Measurements from ENCODE around the gene RPRD1B. TPM values are rescaled to one million over a fixed set of nuclear protein-coding genes. Genes with fewer than 3 reads are reported as not detected.

The RPRD1B gene
- polyA plus RNA-seq, 3 donors from 2014 or later, result 2.0 to 4.3 (median 2.1) TPM

DNA sequence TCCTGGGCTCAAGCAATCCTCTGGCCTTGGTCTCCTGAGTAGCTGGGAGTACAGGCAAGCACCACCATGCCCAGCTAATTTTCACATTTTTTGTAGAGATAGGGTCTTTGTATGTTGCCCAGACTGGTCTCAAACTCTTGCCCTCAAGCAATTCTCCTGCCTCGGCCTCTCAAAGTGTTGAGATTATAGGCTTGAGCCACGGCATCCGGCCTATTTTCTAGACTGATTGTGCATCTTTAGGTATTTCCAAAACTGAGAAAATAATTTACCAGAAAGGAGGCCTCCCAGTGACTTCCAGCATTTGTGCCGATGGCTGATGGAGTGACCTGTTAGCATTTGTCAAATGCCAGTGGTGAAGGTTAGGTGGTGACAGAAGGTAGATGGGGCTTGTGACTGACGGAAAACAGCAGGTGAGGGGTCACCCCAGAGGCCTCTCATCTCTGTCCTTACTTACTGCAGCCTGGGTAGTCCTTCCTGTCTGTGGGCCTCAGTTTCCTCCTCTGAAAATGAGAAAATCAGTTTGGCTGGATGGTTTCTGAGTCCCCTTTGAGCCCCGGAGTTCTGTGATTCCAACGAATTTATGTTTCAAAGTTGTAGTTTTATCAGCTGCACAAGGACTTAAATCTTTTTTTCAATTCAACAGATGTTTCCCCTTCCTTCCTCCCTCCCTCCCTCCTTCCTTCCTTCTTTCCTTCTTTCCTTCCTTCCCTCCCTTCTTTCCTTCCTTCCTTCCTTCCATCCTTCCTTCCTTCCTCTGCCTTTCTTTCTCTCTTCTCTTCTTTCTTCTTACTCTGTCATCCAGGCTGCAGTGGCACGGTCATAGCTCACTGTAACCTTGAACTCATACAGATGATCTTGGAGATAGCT, 78.1 kb downstream of the RPRD1B start:
- Mint-ChIP-seq H3K4me1 (no peaks in the 10 kb centered on the region), H3K27me3 (ENCODE audit: low read depth in 3 of 3) (peaks cover 0 to 6% (median 0%) of the 10 kb centered on the region in 3 donors), H3K27ac (no peak overlapping the region), H3K4me3 (no peak overlapping the region), H3K9me3 (no peaks in the 10 kb centered on the region), H3K36me3 (no peaks in the 10 kb centered on the region)
- DNase-seq, result no peak

DNA sequence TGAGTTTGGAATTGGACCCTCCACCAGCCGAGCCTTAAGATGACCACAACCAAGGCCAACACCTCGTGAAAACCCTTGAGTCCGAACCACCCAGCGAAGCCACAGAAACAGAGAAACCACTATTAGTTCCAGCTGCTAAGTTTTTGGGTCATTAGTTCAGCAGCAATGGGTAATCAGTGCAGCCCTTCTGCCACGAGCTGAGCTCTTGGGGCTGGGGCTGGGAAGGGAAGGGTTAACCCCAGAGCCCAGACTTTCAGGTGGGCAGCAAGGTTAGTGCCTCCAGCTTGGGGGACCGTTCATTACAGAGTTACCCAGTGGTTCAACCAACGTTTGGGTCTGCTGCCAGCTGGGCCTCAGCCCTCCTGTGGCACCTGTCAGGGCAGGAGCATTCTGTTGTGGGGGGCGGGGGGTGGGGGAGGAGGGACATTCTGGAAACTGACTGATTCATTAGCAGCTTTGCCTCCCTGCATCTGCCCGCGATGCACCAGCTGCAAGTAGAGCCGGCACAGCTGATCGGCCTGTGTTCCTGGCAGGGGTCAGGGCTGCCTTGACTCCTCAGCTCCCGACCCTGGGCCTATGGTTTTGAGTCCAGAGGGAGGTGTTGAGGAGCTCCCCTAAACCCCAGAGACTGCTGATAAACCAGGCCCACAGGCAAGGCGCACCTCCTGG, 78.8 kb downstream of the RPRD1B start:
- Mint-ChIP-seq H3K36me3 (no peaks in the 10 kb centered on the region), H3K27ac (no peak overlapping the region), H3K9me3 (no peaks in the 10 kb centered on the region), H3K4me1 (no peaks in the 10 kb centered on the region), H3K4me3 (no peak overlapping the region), H3K27me3 (ENCODE audit: low read depth in 3 of 3) (peaks cover 0 to 7% (median 0%) of the 10 kb centered on the region in 3 donors)
- DNase-seq, result no peak

DNA sequence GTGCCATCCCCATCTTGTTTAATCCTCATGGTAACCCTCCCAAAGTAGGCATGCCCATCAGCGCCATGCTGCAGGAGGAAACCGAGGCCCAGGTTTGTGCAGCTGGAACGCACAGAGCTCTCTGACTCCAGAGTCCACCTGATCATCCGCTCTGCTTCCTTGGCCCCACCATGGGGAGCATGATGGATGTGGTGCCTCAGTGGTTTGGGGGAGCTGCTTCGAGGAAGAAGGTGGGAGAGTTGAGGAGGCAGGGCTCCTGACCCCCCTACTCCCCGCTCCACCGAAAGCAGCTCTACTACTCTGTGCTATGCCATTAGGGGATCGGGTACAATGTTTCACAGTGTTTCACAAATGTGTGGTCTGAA, 79.4 kb downstream of the RPRD1B start:
- Mint-ChIP-seq H3K27me3 (ENCODE audit: low read depth in 3 of 3) (peaks cover 0 to 8% (median 0%) of the 10 kb centered on the region in 3 donors), H3K27ac (no peak overlapping the region), H3K4me3 (no peak overlapping the region), H3K4me1 (no peaks in the 10 kb centered on the region), H3K36me3 (no peaks in the 10 kb centered on the region), H3K9me3 (no peaks in the 10 kb centered on the region)
- DNase-seq, result no peak

DNA sequence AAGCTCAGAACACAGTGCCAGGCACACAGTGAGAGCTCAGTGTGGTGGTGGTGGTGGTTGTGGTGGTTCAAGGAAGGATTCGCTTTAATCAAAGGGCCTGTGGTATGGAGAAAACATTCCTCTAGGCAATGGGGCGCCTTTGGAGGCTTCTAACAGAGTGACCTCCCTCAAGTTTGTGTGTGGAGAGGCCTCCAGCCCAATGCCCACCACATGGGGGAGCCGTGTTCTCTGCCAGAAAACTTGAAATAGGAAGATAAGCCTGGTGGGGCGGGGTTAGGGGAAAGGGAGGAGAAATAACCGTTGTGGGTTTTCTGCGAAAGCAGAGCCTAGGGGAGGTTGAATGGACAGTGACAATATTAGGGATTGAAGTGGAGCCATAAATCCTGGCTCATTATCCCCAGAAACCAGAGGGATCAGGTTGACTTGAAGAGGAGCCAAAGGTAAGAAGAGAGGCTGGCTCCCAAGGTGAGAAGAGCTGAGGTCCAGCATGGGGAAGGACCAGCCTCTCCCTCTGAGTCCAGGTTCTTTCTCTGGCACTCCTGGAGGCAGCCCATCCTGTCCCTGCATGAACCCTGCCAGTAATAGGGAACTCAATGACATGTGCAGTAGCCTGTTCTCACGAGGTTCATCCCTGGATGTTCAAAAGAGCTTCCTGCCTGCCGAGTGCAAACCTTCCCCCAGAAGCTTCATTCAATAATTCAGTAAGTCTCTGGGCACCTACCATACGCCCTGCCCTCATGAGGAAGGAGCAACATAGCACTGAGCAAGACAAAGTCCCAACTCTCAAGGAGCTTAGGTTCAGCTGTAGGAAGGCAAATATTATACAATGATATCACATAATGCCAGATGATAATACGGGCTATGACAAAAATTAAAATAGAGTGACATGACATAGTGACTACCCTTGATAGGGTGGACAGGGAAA, 80.1 kb downstream of the RPRD1B start:
- H3K9me3 Mint-ChIP-seq, result no peaks in the 10 kb centered on the region
- no peak for DNase-seq

DNA sequence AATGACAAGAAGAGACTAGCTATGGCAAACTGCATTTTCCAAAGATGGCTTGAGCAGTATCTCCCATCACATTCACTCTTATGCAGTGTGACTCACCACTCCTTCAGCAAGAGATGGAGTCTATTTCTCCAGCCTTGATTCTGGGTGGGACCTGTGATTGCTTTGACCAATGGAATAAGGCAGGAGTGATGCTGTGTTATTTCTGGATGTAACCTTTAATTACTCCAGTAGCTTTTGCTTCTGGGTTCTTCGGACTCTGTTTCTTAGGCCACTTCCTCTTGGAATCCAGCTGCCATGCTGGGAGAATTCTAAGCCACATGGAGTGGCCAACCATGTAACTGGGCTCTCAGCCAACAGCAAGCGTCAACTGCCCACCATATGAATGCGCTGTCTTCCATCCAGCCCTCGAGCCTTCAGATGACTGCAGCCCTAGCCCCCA, 80.8 kb downstream of the RPRD1B start:
- Mint-ChIP-seq H3K27me3 (ENCODE audit: low read depth in 3 of 3) (peaks cover 0 to 8% (median 0%) of the 10 kb centered on the region in 3 donors), H3K36me3 (no peaks in the 10 kb centered on the region), H3K27ac (no peak overlapping the region), H3K4me3 (no peak overlapping the region), H3K4me1 (no peaks in the 10 kb centered on the region), H3K9me3 (no peaks in the 10 kb centered on the region)
- DNase-seq, result no peak

More for the DNA sequence above, 80.1 kb downstream of the RPRD1B start:
- no peak overlapping the region for H3K27ac Mint-ChIP-seq
- H3K27me3 Mint-ChIP-seq (ENCODE audit: low read depth in 3 of 3), result peaks cover 0 to 8% (median 0%) of the 10 kb centered on the region in 3 donors
- H3K4me3 Mint-ChIP-seq, result no peak overlapping the region
- no peaks in the 10 kb centered on the region for H3K36me3 Mint-ChIP-seq
- no peaks in the 10 kb centered on the region for H3K4me1 Mint-ChIP-seq

DNA sequence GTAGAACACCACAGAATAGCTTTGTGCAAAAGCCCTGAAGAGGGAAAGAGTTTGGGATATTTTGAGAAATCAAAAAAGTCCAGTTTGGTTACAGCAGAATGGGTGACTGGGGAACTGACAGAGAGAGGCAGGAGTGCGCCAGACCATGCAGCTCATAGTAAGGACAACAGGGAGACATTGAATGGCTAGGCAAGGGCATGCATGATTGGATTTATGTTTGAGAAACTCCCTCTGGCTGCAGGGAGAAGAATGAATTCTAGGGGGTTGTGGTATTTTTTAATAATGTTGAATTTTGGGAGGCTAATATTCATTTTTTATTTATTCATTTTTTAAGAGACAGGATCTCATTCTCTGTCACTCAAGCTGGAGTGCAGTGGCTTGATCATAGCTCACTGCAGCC, 81.7 kb downstream of the RPRD1B start:
- Mint-ChIP-seq H3K9me3 (no peaks in the 10 kb centered on the region), H3K36me3 (no peaks in the 10 kb centered on the region), H3K27me3 (ENCODE audit: low read depth in 3 of 3) (peaks cover 0 to 8% (median 0%) of the 10 kb centered on the region in 3 donors), H3K27ac (peak overlapping the region in 1 of 6 donors; percentile 36), H3K4me1 (no peaks in the 10 kb centered on the region), H3K4me3 (no peak overlapping the region)
- no peak for DNase-seq

DNA sequence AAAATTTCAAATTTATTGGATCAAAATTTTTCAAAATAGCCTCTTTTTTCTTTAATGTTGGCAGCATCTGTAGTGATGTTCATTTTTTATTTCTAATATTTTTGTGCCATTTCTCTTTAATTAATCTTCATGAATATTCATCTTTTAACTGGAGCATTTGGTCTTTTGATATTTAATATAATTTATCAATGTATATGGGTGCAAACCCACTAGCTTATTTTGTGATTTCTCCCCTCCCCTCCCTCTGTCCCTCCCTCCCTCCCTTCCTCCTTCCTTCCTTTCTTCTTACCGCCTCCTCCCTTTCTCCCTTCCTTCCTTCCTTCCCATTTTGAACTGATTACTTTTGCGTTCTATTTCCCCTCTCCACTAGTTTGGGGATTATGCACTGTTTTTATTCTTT, 82.3 kb downstream of the RPRD1B start:
- DNase-seq, result no peak
- no peaks in the 10 kb centered on the region for H3K36me3 Mint-ChIP-seq
- H3K27ac Mint-ChIP-seq, result no peak overlapping the region
- no peaks in the 10 kb centered on the region for H3K9me3 Mint-ChIP-seq
- H3K4me3 Mint-ChIP-seq, result no peak overlapping the region
- peaks cover 0 to 8% (median 0%) of the 10 kb centered on the region in 3 donors for H3K27me3 Mint-ChIP-seq (ENCODE audit: low read depth in 3 of 3)
- H3K4me1 Mint-ChIP-seq, result no peaks in the 10 kb centered on the region

DNA sequence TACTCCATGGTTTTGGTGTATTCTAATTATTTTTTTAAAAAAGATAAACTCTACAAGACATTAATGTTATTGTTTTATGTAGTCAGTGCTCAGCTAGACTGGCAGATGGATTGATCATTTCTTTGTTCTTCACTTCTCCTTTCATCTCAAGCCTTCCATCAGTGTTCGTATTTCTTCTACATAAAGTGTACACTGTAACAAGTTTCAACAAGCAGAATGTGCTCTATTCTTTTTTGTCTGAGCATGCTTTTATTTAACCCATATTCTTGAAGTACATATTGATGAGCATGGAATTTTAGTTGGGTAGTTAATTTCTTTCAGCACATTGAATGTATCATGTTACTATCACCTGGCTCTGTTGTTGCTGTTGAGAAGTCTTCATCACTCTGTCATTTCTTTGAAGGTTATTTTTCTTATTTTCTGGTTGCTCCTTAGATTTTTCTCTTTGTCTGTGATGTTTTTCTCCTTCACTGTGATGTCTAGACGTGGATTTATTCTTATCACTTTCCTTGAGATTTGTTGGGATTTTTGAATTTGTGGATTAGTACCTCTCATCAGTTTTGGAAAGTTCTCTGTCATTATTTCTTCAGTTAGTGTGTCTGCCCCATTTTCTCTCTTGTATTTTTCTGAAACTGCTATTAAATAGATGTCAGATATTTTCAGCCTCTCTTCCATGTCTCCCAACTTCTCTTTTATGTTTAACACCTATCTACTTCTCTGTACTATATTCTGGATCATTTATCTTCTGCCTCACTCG, 83.0 kb downstream of the RPRD1B start:
- Mint-ChIP-seq H3K4me1 (no peaks in the 10 kb centered on the region), H3K9me3 (no peaks in the 10 kb centered on the region), H3K27ac (no peak overlapping the region), H3K27me3 (ENCODE audit: low read depth in 3 of 3) (peaks cover 0 to 5% (median 0%) of the 10 kb centered on the region in 3 donors), H3K36me3 (no peaks in the 10 kb centered on the region), H3K4me3 (no peak overlapping the region)
- DNase-seq, result no peak

DNA sequence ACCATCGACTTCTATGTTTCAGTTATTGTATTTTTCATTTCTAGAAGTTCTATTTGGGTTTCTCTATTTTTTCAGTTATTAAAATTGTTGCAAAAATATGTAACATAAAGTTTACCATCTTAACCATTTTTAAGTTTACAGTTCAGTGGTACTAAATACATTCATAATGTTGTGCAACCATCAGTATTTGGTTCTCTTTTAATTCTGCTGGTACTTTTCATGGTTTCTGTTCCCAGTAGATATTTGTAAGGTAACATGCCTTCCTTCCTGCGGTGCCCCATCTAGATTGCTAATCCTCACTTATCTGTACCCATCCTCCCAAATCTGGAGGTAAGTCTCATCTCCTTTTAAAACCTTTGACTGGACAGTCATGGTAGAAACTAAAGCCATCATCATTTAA, 83.7 kb downstream of the RPRD1B start:
- DNase-seq, result no peak
- Mint-ChIP-seq H3K9me3 (no peaks in the 10 kb centered on the region), H3K36me3 (no peaks in the 10 kb centered on the region), H3K27ac (no peak overlapping the region), H3K4me1 (no peaks in the 10 kb centered on the region), H3K27me3 (ENCODE audit: low read depth in 3 of 3) (peaks cover 0 to 3% (median 0%) of the 10 kb centered on the region in 3 donors), H3K4me3 (no peak overlapping the region)

DNA sequence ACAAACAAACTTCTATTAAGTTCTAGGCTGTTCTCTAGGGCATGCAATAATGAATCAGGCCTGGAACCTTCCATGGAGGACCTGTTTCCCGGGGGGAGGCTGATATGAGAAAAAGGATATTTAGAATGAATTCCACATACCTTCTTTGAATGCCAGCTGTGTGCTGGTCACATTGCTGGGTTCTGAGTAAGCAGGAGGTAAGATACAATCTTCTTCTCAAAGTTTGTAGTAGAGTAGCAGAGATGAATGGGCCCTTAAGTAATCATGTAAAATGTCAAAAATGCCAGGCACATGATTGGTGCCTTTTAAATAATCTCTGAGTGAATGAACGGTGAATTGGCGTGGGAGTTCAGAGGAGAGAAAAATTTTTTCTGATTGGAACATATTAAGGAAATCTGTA, 84.1 kb downstream of the RPRD1B start:
- Mint-ChIP-seq H3K4me1 (no peaks in the 10 kb centered on the region), H3K4me3 (no peak overlapping the region), H3K36me3 (no peaks in the 10 kb centered on the region), H3K27ac (no peak overlapping the region), H3K9me3 (no peaks in the 10 kb centered on the region), H3K27me3 (ENCODE audit: low read depth in 3 of 3) (peaks cover 0 to 3% (median 0%) of the 10 kb centered on the region in 3 donors)
- no peak for DNase-seq

DNA sequence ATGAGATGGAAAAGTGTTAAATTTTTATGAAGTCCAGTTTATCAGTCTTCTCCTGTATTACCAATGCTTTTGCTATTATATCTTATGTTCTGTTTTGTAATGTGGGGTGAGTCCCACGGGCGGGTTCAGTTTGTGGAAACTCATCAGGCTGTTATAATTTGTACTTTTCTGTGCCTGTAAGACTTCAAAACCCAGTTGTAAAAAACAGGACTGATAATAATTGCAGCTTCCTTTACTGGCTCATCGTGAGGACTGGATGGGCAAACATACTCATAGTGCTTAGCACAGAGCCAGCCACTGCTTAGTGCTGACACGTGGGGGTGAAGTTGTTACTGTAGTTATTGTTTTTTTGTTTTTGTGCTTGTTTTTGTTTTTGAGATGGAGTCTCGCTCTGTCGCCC, 85.9 kb downstream of the RPRD1B start:
- no peaks in the 10 kb centered on the region for H3K36me3 Mint-ChIP-seq
- no peaks in the 10 kb centered on the region for H3K4me1 Mint-ChIP-seq
- peaks cover 0 to 3% (median 0%) of the 10 kb centered on the region in 3 donors for H3K27me3 Mint-ChIP-seq (ENCODE audit: low read depth in 3 of 3)
- H3K9me3 Mint-ChIP-seq, result no peaks in the 10 kb centered on the region
- H3K27ac Mint-ChIP-seq, result no peak overlapping the region
- DNase-seq, result no peak
- H3K4me3 Mint-ChIP-seq, result no peak overlapping the region

DNA sequence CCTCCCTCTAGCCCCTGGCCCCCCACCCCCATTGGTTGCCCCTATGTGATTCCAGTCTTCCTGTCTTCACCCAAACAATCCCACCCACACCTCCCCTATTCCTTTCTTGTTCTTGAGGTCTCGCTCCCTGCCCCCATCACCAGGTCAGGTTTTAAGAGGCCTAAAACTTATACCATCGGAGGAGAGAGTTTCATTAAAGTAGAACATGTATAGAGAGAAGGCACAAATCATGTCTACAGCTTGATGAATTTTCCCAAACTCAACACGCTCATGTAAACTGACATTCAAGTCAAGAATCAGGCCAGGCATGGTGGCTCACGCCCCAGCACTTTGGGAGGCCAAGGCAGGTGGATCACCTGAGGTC, 87.1 kb downstream of the RPRD1B start:
- Mint-ChIP-seq H3K4me3 (no peak overlapping the region), H3K36me3 (no peaks in the 10 kb centered on the region), H3K27me3 (ENCODE audit: low read depth in 3 of 3) (peaks cover 0 to 3% (median 0%) of the 10 kb centered on the region in 3 donors), H3K9me3 (no peaks in the 10 kb centered on the region), H3K27ac (no peak overlapping the region), H3K4me1 (no peaks in the 10 kb centered on the region)
- no peak for DNase-seq

DNA sequence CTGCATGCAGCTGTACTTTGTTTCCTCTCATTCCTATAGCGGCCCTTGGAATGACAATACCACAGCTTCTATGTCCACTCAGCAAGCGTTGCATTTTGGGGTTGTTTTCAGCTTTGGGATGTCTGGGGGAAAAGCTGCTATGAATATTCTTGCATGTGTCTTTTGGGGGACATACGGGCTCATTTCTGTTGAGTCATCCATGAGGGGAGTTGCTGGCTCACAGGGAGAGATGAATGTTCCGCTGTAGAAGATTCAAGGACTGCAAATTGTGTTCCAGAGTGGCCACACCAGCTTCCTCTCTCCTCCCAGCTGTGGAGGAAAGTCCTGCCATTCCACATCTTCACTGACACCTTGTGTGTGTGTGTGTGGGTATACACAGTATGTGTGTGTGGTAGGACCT, 88.2 kb downstream of the RPRD1B start:
- no peaks in the 10 kb centered on the region for H3K4me1 Mint-ChIP-seq
- no peaks in the 10 kb centered on the region for H3K36me3 Mint-ChIP-seq
- H3K27me3 Mint-ChIP-seq (ENCODE audit: low read depth in 3 of 3), result peaks cover 0 to 2% (median 0%) of the 10 kb centered on the region in 3 donors
- no peak for DNase-seq
- no peak overlapping the region for H3K4me3 Mint-ChIP-seq
- no peaks in the 10 kb centered on the region for H3K9me3 Mint-ChIP-seq
- H3K27ac Mint-ChIP-seq, result no peak overlapping the region

All from immature natural killer cell (primary cell).